ENCODE measurements around the gene PTPN2.
"Not testable (repeated sequence)": the region's sequence is repeated elsewhere in the genome, so short reads cannot be mapped to it uniquely, and the experiment has no call there.

PTPN2 gene

DNA sequence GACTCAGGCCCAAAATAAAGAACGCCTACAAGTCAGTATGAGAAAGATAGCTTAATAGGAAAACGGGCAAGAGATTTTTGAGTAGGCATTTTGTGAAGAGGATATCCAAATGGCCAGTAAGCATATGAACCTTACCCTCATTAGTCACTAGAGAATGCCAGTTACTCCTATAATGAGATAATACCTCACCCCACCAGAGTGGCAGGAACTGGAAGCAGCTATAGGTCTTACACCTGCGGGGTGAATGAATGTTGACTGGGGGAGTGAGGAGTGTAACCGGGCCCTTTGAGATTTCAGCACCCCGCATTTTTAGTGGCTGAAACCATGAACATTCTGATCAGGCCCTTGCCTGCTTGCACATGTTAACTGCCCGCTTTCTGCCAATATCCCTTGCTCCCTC is 7.5 kb upstream of the PTPN2 start:
- no peak for DNase-seq (ENCODE audit: low read depth, low spot score)

DNA sequence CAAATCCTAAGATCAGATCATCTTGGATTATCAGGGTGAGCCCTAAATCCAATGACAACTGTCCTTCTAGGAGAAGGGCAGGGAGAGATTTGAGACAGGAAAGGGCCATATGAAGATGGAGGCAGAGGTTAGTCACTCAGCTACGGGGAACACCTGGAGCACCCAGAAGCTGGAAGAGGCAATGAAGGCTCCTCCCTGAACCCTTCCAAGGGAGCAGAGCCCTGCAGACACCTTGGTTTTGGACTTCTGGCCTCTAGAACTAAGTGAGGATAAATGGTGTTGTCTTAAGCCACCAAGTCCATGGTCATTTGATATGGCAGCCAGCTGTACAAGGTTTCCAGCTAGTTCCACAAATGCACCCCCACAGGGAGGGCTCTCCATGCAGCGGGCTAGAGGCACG is 6.9 kb upstream of the PTPN2 start:
- no peak for DNase-seq (ENCODE audit: low read depth, low spot score)

DNA sequence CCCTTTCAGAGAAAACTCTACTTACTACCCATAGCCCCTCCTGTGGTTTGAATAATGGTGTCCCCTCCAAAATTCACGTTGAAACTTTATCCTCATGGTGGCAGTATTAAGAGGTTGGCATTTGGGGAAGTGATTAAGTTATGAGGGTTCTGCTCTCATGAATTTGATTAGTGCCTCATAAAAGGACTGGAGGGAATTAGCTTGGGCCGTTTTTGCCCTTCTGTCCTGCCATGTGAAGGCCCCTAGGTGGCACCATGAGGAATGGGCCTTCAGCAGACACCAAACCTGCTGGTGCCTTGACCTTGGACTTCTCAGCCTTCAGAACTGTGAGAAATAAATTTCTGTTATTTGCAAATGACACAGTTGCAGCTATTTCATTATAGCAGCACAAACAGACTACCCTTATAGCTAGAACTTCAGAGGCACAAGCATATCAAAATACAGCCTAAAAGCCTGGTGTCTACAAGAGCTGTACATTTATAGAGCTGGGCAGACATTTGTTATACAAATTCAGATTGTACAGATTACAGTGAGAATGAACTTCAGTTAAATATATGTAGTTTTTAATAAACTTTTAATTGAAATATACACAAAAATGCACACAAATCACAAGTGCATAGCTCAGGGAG is 2.6 kb upstream of the PTPN2 start:
- no peak for DNase-seq (ENCODE audit: low read depth, low spot score)

DNA sequence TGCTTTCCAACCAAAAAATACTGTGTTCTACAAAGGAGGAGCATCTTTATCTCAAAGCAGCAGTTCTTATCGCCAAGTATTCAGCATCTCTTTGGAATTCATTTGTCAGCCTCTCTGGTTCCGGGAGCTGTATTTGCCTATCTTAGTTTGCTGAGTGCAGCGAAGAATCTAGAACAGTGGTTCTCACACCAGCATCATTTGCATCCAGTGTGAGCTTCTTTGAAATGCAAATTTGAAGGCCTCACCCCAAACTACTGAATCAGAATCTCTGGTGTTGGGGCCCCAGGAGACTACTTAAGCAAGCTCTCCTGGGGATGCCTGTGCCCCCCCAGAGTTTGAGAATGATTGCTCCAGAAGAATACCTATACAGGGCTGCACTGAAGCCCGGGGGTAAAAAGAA is 1.5 kb upstream of the PTPN2 start:
- no peak for DNase-seq (ENCODE audit: low read depth, low spot score)

DNA sequence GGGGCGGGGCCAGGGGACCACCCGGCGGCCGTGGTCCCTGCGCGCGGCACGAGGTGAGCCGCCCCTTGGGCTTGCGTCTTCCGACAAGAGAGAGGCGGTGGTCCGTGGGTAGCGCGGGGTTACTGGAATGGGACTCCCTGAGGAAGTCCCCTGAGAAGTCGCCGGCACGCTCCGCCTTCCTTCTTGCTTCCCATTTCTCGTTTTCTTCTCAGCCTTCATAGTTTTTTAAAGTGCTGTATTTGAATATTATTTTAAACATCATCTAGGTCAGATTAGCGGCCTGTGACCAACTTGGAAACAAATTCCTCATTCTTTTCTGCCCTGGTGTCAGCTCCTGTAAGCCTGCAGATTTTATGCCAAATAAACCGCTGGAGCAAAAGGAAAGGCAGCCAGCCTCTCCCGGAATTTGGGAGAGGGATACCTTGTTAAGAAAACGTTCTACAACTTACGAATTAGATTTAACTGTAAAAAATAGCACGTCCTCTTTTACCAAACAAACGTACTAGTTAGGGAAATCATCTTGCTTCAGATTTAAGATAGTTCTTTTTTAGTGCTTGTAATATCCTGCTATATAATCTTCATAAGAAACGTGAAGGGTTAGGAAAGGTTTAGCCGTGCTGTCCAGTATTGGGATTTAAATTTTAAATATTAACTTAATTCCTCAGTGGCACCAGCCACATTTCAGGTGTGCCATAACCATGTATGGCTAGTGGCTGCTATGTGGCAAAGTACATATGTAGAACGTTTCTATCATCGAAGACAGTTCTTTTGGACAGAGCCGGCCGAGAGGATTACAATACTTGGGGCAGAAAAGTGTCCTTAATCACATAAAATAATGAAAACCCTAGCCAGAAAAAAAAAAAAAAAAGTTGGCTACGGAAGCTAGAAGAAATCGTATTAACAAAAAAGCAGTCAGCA is 628 bp upstream of the PTPN2 start:
- no peak for DNase-seq (ENCODE audit: low read depth, low spot score)

DNA sequence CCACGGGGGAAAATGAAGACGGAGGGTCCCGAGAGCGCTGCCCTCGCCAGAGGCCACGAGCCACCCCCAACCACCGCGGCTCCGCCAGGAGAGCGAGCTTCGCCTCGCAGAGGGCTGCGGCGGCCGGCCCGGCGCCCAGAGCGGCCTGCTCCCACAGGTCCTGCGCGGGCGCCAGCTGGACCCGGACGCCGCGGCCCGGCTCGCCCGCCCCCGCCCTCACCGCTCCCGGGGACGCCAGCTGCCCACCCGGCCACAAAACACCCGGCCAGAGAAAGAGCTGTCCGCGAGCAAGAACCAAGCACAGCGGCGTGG is 709 bp downstream of the PTPN2 start:
- DNase-seq (ENCODE audit: low read depth, low spot score), result no peak

DNA sequence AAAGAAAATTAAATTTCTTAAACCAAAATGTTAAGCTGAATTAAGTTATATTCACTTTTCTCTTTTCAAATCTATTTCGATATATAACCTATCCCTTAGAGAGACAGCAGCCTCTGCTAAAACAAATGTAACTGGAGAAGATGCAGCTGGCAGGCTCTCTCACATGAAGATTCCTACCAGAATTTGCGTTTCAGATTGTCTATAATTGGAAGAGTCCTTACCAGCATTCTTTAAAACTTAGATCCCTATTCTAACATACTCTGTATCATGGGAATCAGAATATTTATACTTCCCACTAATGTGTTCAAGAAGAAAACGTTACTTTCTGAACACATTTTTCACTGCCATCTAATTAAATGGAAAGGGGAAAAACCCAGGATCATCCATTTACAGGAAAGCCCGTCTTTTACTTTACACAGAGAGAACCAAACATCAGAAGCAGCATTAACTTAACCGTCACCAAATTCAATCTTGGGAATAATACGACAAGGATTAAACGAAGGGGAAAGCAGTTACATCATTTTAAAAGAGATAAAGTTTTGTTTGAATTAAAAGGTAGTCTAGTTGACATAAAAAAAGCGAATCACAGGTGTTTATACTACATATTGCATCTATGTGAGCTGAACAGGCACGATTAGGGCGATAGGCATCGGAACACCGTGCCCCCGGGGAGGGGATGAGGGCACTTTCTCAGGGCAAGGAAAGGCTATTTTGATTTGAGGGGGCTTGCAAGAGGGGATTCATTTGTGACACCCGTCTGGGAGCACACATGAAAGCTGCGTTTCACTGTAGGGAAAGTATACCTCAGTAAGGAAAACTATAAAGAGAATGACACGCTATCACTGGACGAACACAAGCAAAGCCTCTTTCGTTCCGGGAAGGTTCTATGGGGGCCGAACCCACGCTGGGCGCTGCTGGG is 1.3 kb downstream of the PTPN2 start:
- DNase-seq (ENCODE audit: low read depth, low spot score), result no peak

DNA sequence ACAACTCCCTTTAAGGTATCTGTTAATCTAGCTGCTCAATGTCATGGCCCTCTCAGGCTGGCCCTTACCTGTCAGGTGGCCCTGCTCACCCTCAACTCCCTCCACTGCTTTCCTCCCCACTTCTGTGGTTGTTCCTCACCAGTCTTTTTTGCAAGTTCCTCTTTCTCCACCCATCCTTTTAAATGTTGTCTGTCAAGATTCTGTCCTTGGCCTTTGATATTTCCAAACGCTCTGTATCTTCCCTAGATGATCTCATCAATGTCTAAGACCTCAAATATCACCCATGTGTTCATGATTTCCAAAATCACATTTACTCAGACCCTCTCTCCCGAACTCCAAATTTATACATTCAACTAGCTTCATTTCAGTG is 3.5 kb downstream of the PTPN2 start:
- DNase-seq (ENCODE audit: low read depth, low spot score), result no peak

DNA sequence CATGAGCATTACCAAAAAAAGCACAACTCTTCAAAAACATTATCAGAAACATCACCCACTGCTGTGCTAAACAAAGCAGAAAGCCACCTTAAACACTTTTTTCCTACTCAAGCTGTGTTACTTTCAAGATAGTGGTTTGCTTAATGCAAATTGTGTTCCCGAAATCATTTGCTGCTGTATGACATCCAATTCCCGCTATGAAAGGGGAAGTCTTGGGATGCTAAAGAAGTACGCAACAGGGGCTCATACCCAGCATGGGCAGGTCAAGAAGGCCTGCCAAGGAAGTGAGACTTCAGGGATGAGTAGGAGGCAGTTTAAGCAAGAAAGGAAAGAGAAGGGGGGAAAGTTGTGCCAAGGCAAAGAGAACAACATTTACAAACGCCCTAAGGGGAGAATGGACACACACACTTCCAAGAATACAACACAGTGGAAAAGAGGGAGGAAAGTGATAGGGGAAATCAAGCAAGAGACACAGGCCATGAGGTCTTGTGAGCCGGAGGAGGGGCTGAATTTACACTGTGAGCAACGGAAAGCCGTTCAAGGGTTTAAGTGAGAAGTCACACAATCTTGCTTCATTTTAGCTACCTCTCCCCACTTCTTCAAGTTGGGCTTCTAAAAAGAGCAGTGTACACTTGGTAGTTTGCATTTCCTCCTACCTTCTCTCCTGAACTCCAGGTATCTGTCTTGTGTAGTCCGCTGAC is 4.0 kb downstream of the PTPN2 start:
- no peak for DNase-seq (ENCODE audit: low read depth, low spot score)

DNA sequence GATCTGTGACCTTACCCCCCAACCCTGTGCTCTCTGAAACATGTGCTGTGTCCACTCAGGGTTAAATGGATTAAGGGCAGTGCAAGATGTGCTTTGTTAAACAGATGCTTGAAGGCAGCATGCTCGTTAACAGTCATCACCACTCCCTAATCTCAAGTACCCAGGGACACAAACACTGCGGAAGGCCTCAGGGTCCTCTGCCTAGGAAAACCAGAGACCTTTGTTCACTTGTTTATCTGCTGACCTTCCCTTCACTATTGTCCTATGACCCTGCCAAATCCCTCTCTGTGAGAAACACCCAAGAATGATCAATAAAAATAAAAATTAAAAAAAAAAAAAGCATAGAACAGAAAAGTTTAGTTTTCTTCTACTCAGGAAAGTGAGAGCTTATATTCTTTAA is 9.0 kb downstream of the PTPN2 start:
- DNase-seq (ENCODE audit: low read depth, low spot score), result not testable (repeated sequence)

DNA sequence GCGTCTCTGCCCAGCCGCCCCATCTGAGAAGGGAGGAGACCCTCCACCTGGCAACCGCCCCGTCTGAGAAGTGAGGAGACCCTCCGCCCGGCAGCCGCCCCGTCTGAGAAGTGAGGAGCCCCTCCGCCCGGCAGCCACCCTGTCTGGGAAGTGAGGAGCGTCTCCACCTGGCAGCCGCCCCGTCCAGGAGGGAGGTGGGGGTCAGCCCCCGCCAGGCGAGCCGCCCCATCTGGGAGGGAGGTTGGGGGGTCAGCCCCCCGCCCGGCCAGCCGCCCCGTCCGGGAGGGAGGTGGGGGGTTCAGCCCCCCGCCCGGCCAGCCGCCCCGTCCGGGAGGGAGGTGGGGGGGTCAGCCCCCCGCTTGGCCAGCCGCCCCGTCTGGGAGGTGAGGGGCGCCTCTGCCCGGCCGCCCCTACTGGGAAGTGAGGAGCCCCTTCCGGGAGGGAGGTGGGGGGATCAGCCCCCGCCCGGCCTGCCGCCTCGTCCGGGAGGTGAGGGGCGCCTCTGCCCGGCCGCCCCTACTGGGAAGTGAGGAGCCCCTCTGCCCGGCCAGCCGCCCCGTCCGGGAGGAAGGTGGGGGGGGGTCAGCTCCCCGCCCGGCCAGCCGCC is 10.0 kb downstream of the PTPN2 start:
- not testable (repeated sequence) for DNase-seq (ENCODE audit: low read depth, low spot score)

DNA sequence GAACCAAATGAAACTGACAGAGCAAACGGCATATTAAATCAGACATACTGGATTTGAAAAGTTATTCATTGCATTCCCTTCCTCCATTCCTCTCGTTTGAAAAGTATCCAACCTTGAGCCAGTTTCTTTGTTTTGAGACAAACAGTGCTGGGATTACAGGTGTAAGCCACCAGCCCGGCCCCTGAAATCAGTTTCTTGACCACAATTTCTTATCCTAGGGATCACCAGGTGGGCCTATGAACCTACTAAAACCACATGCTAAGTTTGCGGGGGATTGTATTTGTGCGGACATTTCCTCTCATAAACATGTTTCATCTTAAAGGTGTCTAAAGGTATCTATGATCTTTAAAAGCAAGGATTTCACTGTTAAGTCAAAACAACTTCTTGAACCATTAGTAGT is 11.6 kb downstream of the PTPN2 start:
- DNase-seq (ENCODE audit: low read depth, low spot score), result no peak

DNA sequence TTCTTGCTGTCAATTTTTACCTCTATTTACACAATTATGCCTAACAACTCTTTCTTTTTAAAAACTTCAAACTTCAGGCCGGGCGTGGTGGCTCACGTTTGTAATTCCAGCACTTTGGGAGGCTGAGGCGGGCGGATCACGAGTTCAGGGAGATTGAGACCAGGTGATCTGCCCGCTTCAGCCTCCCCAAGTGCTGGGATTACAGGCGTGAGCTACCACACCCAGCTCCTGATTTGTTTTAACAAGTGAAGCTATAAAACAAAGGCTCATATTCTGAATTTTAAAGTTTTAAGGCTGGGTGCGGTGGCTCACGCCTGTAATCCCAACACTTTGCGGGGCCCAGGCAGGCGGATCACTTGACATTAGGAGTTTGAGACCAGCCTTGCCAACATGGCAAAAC is 15.5 kb downstream of the PTPN2 start:
- no peak for DNase-seq (ENCODE audit: low read depth, low spot score)

DNA sequence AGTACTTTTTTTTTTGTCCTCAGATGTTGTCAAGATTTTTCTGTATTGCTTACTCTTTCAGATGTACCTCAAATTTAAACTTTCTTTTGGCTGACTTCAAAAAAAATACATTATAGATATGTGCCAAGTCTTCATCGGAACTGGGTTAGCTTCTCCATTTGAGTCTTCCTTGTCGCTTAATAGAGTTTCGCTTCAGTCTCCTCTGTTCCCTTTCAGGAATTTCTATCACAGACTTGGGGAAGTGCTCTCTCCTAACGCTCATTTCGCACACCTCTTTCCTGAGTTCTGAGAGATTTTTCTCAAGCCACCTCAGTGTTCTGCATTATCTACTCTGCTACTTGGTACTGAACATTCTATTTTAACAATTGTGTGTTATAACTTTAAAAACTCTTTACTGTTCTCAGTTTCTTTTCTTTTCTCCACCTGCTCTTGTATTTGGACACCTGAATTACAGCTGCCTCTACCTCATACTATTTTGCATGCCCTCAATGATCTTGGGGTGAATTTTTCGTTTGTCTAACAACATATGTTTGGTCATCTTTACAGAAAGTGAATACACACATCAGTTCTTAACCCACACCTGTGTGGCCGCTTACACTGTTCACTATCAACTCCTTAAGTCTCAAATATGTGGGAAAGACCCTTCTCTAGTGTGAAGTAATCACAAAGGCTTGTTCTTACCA is 16.5 kb downstream of the PTPN2 start:
- DNase-seq (ENCODE audit: low read depth, low spot score), result no peak

DNA sequence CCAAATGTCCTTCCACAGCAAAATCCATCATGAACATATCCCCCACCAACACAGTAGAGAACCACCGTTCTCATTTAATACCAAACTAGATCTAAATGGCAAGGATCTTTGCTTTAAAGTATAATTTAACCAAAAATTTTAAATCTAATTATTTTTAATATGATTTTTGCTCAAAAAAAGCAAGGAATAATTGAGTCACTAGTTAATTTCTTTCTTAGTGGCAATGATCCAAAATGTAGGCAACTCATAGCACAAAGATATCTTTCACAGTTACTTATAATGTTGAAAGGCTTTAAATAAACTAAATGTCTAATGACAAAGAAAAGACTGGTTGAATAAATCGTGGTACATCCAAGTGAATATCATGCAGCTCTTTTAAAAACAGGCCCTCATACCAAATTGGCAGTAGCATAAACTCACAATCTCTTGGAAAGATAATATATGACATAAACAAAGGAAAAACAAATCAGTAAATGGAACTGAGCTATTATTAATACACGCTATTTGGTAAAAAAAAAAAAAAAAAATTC is 20.3 kb downstream of the PTPN2 start:
- DNase-seq (ENCODE audit: low read depth, low spot score), result no peak

DNA sequence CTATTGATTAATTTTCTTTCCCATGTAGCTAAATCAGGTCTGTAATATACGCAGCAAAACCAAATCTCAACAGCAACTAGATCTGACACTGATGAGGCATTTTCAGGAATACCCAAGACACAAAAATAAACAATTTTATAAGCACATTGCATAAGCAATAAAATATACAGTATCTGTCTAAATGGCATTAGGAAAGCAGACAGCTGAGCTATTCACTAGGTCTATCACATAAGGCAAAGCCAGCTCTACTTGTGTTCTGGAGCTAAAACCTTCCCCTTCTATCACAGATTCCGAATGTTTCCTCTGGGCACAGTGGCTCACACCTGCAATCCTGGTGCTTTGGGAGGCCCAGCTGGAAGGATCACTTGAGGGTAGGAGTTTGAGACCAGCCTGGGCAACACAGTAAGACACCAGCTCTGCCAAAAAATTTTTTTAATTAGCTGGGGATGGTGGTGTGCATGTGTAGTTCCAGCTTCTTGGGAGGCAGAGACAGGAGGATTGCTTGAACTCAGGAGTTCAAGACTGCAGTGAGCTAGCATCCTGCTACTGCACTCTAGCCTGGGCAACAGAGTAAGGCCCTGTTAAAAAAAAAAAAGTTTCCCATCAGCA is 21.1 kb downstream of the PTPN2 start:
- no peak for DNase-seq (ENCODE audit: low read depth, low spot score)

DNA sequence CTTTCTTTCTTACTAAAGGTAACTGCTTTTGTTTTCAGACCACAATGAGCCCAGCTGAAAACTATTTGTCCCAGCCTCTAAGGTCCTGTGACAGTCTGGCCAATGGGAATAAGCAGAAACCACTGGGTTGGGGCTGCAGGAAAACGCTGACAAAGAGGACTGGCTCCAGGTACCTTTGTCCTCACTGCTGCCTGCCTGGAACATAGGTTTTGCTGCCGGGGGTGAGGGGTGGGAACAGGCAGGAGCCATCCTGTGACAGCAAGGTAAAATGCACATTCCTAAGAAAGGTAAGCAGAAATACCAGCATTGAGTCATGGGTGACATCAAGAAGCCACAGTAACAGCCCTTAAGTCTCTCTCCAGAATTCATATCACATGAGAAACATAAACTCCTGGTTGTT is 21.6 kb downstream of the PTPN2 start:
- no peak for DNase-seq (ENCODE audit: low read depth, low spot score)

DNA sequence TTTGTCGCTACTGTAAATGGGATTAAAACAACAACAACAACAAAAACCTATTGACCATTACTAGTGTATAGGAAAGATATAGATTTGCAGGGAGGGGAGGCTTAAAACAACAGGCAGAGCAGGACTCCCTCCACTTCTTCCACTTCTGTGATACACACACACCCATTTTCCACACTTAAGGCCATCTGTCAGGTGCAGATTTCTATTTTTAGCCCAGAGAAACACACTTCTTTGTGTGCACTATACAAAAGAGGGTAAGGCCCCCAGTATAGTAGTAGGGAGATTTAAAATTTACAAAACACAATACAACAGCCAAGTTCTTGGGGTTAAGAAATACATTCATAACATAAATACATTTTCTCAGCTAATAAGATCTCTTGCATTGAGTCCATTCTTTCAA is 22.4 kb downstream of the PTPN2 start:
- DNase-seq (ENCODE audit: low read depth, low spot score), result no peak

DNA sequence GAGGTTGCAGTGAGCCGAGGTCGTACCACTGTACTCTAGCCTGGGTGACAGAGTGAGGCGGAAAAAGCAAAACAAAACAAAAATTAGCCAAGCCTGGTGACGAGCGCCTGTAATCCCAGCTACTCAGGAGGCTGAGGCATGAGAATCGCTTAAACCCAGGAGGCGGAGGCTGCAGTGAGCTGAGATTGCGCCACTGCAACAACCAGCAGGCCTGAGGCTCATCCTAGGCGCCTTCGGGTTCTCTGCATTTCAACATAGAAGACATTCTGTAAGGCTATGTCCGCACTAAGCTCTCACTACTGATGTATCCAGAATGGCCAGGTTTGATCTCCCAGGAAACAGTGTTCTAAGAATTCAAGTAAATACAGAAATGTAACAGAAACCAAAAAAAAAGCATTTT is 23.5 kb downstream of the PTPN2 start:
- no peak for DNase-seq (ENCODE audit: low read depth, low spot score)

DNA sequence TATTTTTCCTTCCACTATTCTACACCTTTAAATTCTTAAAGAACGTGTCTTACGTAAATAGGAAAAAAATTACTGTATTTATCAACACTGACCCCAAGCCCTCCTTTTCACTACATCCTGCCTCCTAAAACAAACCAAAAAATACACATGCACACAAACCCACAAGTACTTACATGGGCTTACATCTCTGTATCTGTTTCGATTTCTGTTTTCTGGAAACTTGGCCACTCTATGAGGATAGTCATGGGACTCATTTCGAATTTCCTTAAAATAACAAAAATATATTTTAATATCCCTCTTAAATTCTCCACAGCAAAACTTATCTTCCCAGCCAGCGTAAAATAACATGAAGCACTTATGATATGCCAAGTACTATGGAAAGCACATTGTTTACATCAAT is 25.0 kb downstream of the PTPN2 start:
- DNase-seq (ENCODE audit: low read depth, low spot score), result no peak
